NCI-H2081 (cell line): ENCODE measurements around the gene PTPRN2.
"Not testable (repeated sequence)": the region's sequence is repeated elsewhere in the genome, so short reads cannot be mapped to it uniquely, and the experiment has no call there.

ENCODE experiments used
- DNase-seq, 2 experiments: peaks; one replicate each; lab custom pipeline; 2025; lab: John Stamatoyannopoulos, UW

The PTPRN2 gene

GRCh38 chr7:158350166-158350900, 237.3 kb downstream of the PTPRN2 start:
- no peak for DNase-seq

GRCh38 chr7:158348446-158348845, 239.2 kb downstream of the PTPRN2 start:
- DNase-seq, result no peak

- DNase-seq, result not testable (repeated sequence)
Observed at GRCh38 chr7:158348039-158348438, 239.6 kb downstream of the PTPRN2 start.

DNA sequence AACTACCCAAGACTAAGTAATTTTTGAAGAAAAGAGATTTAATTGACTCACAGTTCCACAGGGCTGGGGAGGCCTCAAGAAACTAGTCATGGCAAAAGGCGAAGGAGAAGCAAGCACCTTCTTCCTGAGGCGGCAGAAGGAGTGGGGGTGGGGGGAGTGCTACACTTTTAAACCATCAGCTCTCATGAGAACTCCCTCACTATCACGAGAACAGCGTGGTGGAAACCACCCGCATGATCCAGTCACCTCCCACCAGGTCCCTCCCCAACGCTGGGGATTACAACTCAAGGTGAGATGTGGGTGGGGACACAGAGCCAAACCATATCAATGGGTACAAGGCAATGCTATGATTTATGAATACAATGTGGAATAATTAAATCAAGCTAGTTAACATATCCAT, 241.9 kb downstream of the PTPRN2 start:
- no peak for DNase-seq

GRCh38 chr7:158344706-158345300, 242.8 kb downstream of the PTPRN2 start:
- no peak for DNase-seq

GRCh38 chr7:158343936-158344455, 243.6 kb downstream of the PTPRN2 start:
- no peak for DNase-seq

DNA sequence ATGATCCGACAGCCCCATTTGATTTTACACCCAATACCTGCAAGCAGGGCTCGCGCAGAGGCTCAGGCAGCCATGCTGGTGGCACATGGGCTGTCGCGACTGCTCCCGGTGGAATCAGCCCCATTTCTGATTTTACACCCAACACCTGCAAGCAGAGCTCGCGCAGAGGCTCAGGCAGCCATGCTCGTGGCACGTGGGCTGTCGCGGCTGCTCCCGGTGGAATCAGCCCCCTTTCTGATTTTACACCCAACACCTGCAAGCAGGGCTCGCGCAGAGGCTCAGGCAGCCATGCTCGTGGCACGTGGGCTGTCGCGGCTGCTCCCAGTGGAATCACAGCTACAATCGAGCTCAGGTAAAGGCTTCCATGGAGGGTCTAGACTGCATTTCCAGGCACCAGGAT, 244.1 kb downstream of the PTPRN2 start:
- no peak for DNase-seq

- not testable (repeated sequence) for DNase-seq
Observed at GRCh38 chr7:158341097-158341496, 246.5 kb downstream of the PTPRN2 start.

DNA sequence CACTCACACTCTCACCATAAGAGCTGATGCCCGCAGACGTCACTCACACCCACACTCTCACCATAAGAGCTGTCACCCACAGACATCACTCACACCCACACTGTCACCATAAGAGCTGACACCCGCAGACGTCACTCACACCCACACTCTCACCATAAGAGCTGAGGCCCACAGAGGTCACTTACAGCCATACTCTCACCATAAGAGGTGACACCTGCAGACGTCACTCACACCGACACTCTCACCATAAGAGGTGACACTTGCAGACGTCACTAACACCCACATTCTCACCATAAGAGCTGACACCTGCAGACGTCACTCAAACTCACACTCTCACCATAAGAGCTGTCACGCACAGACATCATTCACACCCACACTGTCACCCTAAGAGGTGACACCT, 250.7 kb downstream of the PTPRN2 start:
- DNase-seq, result not testable (repeated sequence)

DNA sequence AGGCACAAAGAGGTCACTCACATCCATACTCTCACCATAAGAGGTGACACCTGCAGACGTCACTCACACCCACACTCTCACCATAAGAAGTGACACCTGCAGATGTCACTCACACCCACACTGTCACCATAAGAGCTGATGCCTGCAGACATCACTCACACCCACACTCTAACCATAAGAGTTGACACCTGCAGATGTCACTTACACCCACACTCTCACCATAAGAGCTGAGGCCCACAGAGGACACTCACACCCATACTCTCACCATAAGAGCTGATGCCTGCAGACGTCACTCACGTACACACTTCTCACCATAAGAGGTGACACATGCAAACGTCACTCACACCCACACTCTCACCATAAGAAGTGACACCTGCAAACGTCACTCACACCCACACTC, 255.1 kb downstream of the PTPRN2 start:
- not testable (repeated sequence) for DNase-seq

DNA sequence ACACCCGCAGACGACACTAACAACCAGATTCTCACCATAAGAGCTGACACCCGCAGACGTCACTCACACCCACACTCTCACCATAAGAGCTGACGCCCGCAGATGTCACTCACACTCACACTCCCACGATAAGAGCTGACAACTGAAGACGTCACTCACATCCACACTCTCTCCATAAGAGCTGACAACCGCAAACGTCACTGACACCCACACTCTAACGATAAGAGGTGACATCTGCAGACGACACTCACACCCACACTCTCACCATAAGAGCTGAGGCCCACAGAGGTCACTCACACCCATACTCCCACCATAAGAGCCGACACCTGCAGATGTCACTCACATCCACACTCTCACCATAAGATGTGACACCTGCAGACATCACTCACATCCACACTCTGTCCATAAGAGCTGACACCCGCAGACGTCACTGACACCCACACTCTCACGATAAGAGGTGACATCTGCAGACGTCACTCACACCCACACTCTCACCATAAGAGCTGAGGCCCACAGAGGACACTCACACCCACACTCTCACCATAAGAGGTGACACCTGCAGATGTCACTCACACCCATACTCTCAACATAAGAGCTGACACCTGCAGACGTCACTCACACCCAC, 255.7 kb downstream of the PTPRN2 start:
- DNase-seq, result not testable (repeated sequence)

DNA sequence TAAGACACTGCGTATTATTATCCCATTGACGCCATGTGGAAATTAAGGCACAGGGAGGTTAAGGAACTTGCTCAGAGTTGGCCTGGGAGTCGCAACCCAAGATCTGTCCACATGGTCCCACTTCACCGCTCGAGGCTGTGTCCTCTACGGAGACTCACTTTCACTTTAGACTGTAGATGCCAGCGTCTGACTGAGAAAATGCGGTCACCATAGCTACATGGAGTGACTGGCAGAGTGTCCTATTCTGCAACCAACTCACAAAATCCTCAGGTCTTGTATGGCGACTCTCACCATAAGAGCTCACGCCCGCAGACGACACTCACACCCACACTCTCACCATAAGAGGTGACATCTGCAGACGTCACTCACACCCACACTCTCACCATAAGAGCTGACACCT, 257.9 kb downstream of the PTPRN2 start:
- DNase-seq, result no peak

GRCh38 chr7:158329014-158329610, 258.5 kb downstream of the PTPRN2 start:
- no peak for DNase-seq

- DNase-seq, result no peak
Observed at GRCh38 chr7:158328376-158329013, 259.1 kb downstream of the PTPRN2 start.

GRCh38 chr7:158327571-158328180, 259.9 kb downstream of the PTPRN2 start:
- DNase-seq, result no peak

GRCh38 chr7:158327012-158327411, 260.6 kb downstream of the PTPRN2 start:
- no peak for DNase-seq

DNA sequence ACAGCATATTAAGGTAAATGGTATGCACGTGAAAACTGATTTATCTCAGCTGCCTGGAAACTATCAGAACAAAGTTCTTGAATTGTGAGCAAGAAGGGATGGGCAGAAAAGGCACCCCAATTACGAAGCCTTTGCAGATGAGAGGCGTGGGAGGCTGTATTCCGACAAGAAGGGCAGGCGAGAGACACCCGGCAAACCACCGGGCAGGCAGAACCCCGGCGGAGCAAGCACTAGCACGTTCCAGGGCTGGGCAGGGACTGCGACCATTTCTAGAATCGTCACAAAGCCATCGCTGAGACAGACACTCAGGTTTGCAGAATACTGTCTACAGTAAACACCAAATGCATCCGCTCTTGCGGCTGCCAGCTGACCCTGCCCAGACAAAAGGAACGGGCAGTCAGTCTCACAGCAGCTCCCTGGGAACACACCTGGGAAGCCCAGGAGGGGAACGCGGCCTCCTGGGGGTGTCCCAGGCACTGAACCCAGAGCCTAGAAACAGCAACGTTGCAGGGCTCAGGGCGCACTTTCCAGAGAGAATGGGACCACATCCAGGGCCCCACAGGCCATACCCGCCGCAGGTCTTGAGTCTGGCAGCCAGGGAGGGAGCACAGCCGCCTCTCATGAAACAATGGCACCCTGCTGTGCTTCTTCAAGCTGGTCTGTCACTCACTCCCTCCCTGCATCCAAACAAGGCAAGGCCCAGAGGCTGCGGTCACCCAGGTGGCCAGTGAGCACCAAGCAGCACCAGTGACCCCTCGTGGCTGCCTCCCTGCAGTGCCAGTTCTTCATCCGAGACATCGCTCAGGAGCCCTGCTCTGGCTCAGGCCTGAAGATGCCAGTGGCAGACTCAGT, 261.9 kb downstream of the PTPRN2 start:
- peak; percentile 91 to 92 for DNase-seq

DNA sequence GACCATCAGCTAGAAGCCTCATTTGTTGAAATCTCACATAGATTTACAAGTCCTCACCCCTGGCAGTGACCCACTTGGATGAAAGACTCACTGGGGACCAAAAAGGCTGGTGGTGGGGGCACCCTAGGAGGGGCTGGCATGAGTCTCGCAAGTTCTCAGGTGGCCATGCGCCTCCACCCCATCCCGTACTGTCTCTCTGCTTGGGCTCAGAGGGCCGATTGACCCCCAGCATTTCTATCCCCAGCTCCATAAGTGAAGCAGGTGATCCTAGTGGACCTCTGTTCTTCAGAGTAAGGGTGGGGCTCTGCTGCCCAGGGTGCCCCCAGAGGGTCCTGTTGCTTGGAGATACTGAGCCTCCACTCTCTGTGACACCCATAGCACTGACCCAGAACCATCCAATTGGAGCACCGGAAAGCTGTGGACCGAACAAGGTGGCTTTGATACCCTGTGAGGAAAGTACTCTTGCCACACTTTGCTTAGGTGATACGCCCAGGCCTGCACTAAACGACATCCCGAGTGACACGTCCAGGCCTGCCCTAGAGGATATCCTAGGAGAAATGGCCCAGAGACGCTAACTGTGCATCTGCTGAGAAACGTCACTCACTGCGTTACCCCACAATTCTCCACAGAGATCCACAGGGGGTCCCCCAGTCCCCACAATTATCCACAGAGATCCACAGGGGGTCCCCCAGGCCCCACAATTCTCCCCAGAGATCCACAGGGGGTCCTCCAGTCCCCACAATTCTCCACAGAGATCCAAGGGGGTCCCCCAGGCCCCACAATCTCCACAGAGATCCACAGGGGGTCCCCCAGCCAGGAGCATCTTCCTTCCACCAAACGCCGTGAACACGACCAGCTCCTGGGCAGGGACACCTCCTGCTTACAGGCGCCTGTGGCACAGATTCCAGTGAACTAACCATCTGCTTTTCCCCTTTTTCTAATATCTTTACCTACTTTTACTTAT, 262.9 kb downstream of the PTPRN2 start:
- no peak for DNase-seq

- DNase-seq, result no peak
Observed at GRCh38 chr7:158323741-158324396, 263.8 kb downstream of the PTPRN2 start.
